HG03460 (cell line): ENCODE results near the gene ARHGAP35.
"Not testable (repeated sequence)": the region's sequence is repeated elsewhere in the genome, so short reads cannot be mapped to it uniquely, and the experiment has no call there.

Source experiments
- ATAC-seq: cut with Tn5 transposase; IDR thresholded peaks from one replicate; pipeline ENCODE4 v1.9.1; 2021; ENCODE audit not compliant: unreplicated experiment

ARHGAP35 gene

DNA sequence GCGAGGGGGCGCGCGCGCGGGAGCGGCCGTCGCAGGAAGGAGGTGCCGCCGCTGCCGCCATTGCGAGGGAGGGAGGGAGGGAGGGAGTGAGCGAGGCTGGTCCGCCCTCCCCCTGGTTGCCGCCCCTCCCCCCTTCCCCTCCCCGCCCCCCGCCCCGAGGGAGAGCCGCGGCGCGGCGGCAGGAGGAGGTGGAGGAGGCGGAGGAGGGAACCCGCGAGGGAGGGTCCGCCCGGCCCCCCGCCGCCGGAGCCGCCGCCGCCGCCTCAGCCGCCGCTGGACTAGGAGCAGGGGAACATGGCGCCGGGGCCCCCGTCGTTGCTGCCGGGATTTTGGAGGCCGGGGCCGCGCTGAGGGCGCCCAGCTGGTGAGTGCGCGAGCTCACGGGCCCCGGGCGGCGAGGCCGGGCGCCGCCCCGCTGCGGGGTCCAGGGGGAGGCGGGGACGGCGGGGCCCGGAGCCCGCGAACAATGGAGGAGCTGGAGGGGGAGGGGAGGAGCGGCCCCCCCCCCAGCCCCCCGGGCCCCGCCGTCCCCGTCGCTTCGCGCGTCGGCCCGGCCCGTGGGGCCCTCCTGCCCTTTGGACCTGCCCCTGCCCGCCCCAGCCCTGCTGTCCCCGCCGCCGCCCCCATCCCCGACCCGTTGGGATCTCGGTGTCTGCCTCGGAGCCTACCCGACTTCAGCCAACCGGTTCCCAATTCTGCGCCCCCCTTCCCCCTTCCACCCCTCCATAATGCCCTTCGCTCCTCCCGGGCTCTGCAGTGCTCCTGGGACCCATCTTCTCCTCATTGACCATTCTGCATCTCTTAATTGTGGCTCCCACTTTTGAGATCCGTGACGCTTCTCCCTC is at the start of gene ARHGAP35:
ARHGAP35 (plus strand) TSS at position 152 of the 845 bp plus-strand sequence. CDS start 57,679 bp downstream, outside the sequence.
- ATAC-seq: peak; percentile 33

GRCh38 chr19:46812977-46813838 is 47.6 kb upstream of the ARHGAP35 start:
- no peak for ATAC-seq

- no peak for ATAC-seq
Measured at GRCh38 chr19:46813839-46814358, 46.9 kb upstream of the ARHGAP35 start.

- ATAC-seq: no peak
Measured at GRCh38 chr19:46815833-46816627, 44.8 kb upstream of the ARHGAP35 start.

- no peak for ATAC-seq
Measured at GRCh38 chr19:46818812-46819211, 42.0 kb upstream of the ARHGAP35 start.

DNA sequence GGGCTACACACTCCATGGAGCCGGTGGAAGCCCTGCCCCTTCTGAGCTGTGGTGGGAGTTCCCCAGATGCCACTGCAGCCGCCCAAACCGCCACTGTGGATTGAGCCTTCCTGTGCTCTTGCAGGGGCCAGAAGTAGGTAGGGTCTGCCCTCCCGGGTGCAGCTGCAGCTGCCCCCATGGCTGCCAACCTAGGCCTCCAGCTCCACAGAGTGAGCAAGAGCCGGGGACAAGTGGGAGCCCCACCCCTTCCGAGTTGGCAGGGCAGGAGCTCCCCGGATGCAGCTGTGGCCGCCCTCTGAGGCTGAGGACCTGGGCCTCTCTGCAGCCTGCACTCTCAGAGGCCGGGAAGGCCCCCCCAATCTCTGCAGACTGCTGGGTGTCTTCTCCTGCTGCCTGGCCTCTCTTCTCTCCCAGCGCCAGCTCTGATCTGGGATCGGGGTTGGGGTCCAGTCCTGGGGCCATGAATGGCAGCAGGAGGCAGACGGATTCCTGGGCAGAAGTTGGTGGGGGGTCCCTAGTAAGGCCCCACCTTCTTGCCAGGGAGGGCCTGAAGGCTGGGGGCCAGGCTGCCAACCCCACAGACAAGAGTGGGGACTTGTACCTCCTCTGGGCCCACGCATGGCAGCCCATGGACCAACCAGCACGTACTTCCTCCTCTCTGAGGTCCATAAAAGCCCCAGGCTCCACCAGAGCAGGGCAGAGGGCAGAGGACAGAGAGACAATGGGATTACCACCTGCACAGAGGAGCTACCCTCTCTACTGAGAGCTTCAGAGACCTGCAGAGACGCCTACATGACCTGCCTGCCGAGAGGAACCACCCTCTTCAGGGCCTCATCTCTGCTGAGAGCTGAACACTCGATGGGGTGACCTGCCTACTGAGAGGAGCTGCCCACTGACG is 39.0 kb upstream of the ARHGAP35 start:
- no peak for ATAC-seq

DNA sequence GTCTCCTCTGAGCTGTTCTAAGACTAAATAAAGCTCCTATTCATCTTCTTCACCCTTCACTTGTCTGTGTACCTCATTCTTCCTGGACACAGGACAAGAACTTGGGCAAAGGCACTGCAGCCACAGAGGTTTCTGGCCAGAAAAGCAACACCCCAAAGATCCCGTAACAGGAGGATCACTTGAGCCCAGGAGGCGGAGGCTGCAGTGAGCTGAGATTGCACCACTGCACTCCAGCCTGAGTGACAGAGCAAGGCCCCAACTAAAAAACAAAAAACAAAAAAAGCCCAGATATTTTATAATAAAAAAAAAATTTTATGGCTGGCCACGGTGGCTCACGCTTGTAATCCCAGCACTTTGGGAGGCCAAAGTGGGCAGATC is 38.4 kb upstream of the ARHGAP35 start:
- not testable (repeated sequence) for ATAC-seq

DNA sequence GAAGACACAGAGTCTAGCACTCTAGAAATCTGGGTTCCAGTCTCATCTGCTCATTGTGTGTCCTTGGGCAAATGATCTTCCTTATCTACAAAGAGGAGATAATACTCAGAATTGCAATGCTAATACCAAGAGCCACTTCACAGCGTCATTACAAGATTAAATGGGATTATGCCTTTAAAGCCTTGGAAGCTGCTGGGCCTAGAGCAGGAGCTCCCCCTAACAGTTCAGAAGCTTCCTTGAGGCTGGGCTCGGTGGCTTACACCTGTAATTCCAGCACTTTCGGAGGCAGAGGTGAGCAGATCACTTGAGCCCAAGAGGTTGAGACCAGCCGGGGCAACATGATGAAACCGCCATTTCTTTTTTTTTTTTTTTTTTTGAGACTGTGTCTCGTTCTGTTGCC is 37.7 kb upstream of the ARHGAP35 start:
- no peak for ATAC-seq

DNA sequence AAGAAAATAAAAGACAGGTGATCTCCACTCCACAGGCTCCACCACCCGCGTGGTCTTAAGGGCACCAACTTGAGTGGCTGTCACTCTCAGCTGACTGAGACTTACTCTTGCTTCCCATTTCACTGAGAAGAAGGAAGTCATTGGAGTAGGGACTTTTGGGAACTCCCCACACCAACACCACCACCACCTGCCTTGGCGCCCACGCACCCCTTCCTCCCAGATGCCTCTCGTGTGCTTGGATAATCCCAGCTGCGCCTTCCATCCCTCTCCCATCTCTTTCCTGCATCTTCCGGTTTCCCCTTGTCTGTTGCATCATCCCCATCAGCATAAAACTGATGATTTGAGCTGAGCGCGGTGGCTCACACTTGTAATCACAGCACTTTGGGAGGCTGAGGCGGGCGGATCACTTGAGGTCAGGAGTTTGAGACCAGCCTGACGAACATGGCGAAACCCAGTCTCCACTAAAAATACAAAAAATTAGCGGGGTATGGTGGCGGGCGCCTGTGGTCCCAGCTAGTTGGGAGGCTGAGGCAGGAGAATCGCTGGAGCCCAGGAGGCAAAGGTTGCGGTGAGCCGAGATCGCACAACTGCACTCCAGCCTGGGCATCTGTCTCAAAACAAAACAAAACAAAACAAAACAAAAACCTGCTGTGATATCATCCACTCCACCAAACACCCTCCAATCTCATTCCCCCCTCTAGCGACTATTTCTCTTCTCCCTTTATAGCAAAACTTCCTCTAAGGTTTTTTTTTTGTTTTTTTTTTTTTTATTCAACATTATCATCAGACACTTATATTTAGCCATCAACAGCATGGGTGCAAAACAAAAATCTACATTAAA is 35.7 kb upstream of the ARHGAP35 start:
- no peak for ATAC-seq

GRCh38 chr19:46825731-46826055 is 35.1 kb upstream of the ARHGAP35 start:
- ATAC-seq: no peak

DNA sequence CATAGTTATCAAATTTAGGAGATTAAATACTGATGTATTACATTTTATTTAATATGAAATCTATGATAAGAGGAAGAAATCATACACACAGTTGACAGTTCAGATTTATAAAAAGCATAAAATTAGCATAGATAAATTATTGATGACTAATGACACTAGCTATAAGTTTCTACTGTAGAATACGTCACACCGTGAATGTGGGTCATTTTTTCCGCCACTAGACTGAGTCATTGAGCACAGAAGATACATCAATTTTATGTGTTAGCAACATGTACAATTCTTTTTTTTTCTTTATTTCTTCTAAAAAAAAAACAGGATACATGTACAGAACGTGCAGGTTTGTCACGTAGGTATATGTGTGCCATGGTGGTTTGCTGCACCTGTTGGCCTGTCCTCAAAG is 32.3 kb upstream of the ARHGAP35 start:
- ATAC-seq: no peak

GRCh38 chr19:46830864-46831263 is 29.9 kb upstream of the ARHGAP35 start:
- ATAC-seq: no peak

DNA sequence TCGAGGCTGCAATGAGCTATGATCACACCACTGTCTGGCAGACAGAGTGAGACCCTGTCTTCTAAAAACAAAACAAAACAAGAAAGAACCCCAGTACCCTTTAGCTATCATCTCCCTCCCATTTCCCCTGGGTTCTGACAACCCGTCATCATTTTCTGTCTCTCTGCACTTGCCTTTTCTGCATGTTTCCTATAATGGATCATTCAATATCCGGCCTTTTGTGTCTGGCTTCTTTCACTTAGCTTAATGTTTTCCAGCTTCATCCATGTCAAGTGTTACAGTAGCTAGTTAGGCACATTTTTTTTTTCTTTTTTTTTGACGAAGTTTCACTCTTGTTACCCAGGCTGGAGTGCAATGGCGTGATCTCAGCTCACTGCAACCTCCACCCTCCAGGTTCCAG is 26.7 kb upstream of the ARHGAP35 start:
- ATAC-seq: no peak

DNA sequence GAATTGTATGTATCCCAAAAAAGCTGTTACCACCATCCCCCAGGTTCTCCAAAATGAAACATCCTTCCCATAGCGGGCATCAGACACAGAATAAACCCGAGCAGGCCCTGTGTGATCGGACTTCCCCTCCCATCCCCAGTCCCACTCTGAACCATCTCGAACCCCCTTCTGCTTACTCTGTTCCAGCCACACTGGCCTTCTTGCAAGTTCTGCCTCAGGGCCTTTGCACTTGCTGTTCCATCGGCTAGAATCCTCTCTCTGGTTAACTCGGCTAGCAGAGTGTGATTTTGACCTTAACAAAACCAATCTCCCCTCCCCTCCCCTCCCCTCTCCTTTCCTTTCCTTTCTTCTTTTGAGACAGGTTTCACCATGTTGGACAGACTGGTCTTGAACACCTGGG is 25.8 kb upstream of the ARHGAP35 start:
- ATAC-seq: no peak

GRCh38 chr19:46838160-46838559 is 22.6 kb upstream of the ARHGAP35 start:
- no peak for ATAC-seq

DNA sequence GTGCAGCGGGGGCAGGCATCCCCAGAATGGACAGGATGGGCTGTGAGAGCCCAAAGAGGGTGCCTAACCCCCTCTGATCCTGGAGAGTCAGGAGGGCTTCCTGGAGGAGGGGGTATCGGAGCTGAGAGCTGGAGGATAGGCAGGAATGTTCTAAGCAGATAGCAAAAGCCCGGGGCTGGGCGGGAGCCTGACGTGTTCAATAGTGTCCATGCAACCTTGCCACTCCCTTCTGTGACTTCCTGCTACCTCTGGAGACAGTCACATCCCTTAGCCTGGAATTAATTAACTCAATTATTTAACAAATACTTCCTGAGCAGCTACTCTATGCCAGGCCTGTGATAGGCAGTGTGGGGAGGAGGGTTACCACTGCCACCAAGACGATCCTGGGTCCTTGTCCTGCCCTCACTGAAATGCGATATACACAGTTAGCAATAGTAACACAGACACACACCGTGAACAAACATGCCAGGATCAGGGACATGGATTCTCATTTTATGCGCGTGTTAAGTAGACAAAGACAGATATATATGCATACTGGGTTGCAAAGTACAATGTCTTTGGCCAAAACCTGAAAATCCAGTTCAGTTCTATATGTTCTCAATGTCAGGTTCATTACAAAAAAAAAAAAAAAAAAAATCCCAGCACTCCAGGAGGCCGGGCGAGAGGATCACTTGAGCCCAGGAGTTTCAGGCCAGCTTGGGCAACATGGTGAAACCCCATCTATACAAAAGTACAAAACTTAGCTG is 20.9 kb upstream of the ARHGAP35 start:
- no peak for ATAC-seq

DNA sequence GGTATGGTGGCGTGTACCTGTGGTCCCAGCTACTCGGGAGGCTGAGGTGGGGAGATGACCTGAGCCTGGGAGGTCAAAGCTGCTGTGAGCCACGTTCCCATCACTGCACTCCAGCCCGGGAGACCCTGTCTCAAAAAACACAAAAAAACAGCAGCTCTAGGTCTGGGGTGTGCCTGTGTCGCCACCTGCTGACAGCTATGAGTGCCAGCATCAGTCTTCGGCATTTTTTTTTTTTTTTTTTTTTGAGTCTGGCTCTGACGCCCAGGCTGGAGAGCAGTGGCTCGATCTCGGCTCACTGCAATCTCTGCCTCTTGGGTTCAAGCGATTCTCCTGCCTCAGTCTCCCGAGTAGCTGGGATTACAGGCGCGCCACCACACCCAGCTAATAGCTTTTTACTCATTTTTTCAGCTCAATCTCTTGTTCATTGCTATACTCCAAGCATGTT is 20.3 kb upstream of the ARHGAP35 start:
- no peak for ATAC-seq

DNA sequence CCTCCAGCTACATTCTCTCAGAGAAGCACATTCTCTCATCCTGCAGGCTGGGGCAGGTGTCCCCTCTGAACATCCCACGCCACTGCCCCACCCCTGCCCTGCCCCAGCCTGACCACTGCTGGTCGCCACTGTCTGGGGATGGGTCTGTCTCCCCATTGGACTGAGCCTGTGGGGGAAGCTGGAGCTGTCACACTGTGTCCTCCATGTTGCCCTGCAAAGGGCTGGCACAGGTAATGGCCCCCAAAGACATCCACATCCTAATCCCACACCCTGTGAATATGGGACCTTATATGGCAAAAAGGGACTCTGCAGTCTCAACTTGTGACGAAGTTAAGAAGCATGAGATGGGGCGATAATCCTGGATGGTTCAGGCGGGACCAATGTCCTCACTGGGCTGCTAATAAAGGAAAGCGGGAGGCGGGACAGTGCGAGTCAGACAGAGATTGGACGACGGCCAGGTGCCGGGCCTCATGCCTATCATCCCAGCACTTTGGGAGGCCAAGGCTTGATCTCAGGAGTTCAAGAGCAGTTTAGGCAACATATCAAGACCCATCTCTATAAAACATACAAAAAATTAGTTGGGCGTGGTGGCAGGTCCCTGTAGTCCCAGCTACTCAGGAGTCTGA is 19.2 kb upstream of the ARHGAP35 start:
- no peak for ATAC-seq
